IPS-NIHi11 (cell line): Measurements from ENCODE around the gene PMF1.
"Not testable (repeated sequence)": the region's sequence is repeated elsewhere in the genome, so short reads cannot be mapped to it uniquely, and the experiment has no call there.

ENCODE experiments used
- DNase-seq: peaks from one replicate; pipeline ENCODE4 v3.0.0; 2012; ENCODE audit warnings: mixed read lengths, low spot score

The PMF1 gene

GRCh38 chr1:156212833-156213643, at the start of gene PMF1:
Gene PMF1, plus strand, starts transcription at chr1:156213007. Its CDS starts 9 bp downstream, at chr1:156213016.
- DNase-seq: peak; percentile 100

- DNase-seq: no peak
Measured at GRCh38 chr1:156163712-156164111, 49.1 kb upstream of the PMF1 start.

- no peak for DNase-seq
Measured at GRCh38 chr1:156164125-156164831, 48.5 kb upstream of the PMF1 start.

GRCh38 chr1:156165083-156165482, 47.7 kb upstream of the PMF1 start:
- no peak for DNase-seq

- DNase-seq: no peak
Measured at GRCh38 chr1:156167536-156167935, 45.3 kb upstream of the PMF1 start.

GRCh38 chr1:156172696-156173470, 39.9 kb upstream of the PMF1 start:
- DNase-seq: peak; percentile 49

- no peak for DNase-seq
Measured at GRCh38 chr1:156176610-156177210, 36.1 kb upstream of the PMF1 start.

- DNase-seq: no peak
Measured at GRCh38 chr1:156177919-156178654, 34.7 kb upstream of the PMF1 start.

GRCh38 chr1:156180471-156180870, 32.3 kb upstream of the PMF1 start:
- DNase-seq: no peak

- not testable (repeated sequence) for DNase-seq
Measured at GRCh38 chr1:156181391-156181924, 31.3 kb upstream of the PMF1 start.

GRCh38 chr1:156182010-156182779, 30.6 kb upstream of the PMF1 start:
- not testable (repeated sequence) for DNase-seq

GRCh38 chr1:156186347-156187177, 26.2 kb upstream of the PMF1 start:
- DNase-seq: not testable (repeated sequence)

GRCh38 chr1:156190265-156190664, 22.5 kb upstream of the PMF1 start:
- DNase-seq: not testable (repeated sequence)

- no peak for DNase-seq
Measured at GRCh38 chr1:156191292-156191964, 21.4 kb upstream of the PMF1 start.

- no peak for DNase-seq
Measured at GRCh38 chr1:156193208-156193487, 19.7 kb upstream of the PMF1 start.

GRCh38 chr1:156193488-156194299, 19.1 kb upstream of the PMF1 start, which contains the start of gene SLC25A44:
Gene SLC25A44, plus strand, starts transcription at chr1:156194104. Its CDS starts 5,744 bp downstream, at chr1:156199848.
- DNase-seq: peak; percentile 96

GRCh38 chr1:156194300-156194652, 18.5 kb upstream of the PMF1 start:
- DNase-seq: no peak

GRCh38 chr1:156195853-156196252, 17.0 kb upstream of the PMF1 start:
- no peak for DNase-seq
